NCI-H345 (cell line): ENCODE results near the gene USHBP1.

Experiments
- DNase-seq: peaks from one replicate; lab custom pipeline; 2025; lab: John Stamatoyannopoulos, UW

Gene USHBP1

GRCh38 chr19:17237747-17238706, 26.5 kb downstream of the USHBP1 start:
- DNase-seq: no peak

- DNase-seq: no peak
Observed at GRCh38 chr19:17236811-17237543, 27.6 kb downstream of the USHBP1 start.

DNA sequence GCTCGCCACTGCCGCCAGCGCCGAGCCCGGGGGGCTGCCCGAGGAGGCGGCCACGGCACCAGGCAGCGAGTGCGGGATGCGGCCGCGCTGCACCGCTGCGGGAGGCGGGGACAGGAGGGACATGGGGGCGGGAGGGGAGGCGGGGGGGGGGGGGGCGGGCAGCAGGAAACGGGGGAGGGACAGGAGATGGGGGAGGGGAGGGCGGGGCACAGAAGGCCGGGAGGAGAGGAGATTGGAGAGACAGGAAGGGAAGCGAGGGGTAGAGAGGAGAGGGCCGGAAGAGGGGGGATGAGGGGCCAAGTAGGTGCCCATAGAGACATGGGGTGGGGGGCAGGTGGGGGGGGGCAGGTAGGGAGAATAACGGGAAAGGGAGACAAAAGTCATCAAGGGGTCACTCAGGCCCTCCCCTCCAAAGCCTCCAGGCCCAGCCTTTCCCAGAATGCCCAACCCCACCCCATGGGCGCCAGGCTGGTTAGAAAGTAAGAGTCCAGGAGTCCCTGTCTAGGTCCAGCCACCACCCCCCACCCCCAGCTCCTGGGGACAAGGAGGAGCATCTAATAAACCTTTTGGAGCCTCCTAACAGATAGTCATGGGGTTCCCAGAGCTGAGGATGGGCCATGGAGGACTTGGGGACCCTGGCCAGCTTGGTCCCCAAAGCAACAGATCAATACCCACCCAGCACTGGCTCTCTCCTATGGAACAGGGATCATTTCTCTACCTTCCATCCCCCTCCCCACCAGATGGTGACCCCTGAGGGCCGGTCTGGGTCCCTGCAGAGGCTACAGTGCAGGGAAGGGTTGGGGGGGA, 28.4 kb downstream of the USHBP1 start:
- peak; percentile 60 for DNase-seq

GRCh38 chr19:17235300-17235970, 29.1 kb downstream of the USHBP1 start:
- DNase-seq: peak; percentile 60

- peak; percentile 64 for DNase-seq
Observed at GRCh38 chr19:17234911-17235299, 29.6 kb downstream of the USHBP1 start.

DNA sequence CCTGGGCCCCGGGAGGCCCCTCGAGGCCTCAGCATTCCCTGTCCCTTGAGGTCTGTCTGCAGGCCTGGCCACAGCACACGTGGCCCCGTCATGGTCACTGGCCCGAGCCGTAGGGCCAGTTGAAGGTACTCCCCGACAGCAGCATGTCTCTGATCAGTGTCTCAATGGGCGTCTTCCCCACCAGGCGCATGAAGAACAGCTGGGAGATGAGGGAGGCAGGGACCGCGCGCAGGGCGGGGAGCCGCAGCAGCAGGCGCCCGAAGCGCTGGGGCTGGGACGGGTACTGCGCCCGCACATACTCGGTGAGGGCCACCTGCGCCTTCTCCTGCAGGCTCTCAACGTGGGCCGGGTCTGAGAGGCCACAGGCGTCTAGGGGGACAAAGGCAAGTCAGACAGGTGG, 32.3 kb downstream of the USHBP1 start:
- DNase-seq: no peak

DNA sequence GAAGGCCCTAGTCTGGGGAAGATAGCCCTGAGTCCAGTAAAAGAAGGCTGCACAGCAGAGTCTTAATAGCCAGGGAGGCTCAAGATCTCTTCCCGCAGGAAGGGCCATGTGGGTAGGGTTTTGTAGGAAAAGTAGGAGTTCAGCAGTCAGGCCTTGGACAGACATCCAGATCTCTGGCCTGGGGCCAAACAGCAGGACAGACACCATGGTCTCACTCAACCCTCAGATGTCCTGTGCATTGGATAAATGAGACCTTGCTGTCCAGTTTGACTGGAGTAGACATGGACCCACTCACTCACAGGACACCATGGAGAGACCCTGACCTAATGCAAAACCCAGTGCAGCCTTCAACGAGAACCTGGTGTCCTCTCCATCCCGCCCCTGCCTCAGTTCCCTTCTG, 34.7 kb downstream of the USHBP1 start:
- no peak for DNase-seq

- DNase-seq: no peak
Observed at GRCh38 chr19:17227798-17228367, 36.7 kb downstream of the USHBP1 start.

DNA sequence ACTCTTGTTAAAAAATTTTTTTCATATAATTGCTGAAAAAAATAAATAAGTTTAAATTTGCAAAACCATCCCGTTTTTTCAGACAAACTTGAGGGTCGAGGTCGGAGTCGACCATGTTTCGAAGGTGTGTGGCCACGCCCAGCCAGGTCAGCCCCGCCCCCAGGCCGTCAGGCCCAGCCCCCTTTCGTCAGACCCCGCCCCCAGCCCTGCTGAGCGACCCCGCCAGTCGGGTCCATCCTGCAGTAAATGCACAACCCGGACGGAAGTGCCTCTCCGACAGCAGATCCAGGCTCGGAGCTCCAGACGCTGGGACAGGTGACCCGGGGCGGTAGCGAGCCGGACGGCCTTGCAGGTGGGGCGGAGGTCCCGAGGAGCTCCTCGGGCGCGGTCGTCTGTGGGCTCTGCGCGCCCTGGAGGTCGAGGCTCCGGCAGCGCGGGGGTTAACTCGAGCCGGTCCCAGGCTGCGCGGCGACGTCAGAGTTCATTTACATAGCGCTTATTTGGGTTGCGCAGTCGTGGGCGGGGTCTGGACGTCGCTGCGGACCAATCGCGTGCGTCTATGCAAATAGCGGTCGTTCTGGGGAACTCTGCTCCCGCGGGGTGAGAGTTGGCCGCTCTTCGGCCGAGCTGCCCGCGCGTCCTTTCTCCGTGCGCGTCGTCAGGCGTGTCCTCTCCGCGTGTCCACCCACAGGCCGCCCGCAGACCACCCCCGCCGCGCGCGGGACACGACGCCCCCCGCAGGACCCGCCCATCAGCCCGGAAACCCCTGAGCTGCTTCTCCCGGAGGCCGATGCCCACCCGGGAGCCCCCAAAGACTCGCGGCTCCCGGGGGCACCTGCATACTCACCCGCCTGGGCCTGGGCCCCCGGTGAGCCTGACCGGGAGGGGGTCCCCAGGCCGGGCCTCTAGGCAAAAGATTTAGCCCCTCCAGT, 38.3 kb downstream of the USHBP1 start, which contains the start of gene OCEL1:
Gene OCEL1, plus strand, starts transcription at position 225 of the 932 bp plus-strand sequence. Its CDS starts 22 bp downstream, at position 247.
- DNase-seq: peak; percentile 93

DNA sequence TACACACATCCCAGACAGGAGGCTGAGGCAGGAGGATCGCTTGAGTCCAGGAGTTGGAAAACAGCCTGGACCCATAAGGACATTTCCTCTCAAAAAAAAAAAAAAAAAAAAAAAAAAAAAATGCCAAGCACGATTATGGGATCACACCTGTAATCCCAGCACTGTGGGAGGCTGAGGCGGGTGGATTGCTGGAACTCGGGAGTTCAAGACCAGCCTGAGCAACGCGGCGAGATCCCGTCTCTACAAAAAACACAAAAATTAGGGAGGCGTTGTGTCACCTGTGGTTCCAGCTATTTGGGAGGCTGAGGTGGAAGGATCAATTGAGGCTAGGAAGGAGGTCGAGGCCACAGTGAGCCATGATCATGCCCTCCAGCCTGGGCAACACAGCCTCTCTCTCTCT, 39.5 kb downstream of the USHBP1 start:
- DNase-seq: no peak

DNA sequence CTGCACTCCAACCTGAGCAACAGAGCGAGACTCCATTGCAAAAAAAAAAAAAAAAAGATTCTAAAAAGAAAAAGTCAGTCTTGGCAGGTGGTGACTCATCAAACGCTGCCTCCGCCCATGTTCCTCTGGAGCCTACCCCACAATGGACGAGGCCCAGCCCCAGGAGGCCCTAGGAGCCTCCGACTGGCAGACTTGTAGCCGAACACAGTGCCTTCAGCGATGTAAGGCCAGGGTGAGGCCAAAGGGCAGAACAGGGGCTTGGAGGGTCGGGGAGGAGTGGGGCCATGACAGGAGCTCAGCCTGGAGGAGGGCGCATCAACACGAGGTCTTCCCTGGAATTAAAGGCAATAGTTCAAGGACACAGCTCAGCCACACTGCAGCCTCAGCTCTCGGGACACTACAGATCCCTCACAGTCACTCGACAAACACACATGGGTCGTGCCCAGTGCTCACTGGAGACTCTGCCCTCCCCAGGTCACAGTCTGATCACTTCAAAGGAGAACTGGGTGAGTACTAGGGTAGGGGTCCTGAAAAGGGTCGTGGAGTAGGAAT, 44.3 kb downstream of the USHBP1 start:
- DNase-seq: no peak

DNA sequence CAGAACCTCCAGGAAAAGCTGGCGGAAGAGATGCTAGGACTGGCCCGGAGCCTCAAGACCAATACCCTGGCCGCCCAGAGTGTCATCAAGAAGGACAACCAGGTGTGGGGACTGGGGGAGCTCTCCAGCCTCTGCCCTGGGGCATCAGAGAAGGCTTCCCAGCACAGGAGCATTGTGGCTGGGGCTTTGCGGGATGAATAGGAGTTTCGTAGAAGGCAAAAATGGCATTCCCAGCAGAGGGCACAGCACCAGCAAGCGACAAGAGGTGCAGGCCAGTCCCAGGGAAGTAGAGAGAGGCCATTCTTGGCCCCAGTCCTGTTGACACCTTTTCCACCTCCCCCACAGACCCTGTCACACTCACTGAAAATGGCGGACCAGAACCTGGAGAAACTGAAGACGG, 45.3 kb downstream of the USHBP1 start:
- no peak for DNase-seq

DNA sequence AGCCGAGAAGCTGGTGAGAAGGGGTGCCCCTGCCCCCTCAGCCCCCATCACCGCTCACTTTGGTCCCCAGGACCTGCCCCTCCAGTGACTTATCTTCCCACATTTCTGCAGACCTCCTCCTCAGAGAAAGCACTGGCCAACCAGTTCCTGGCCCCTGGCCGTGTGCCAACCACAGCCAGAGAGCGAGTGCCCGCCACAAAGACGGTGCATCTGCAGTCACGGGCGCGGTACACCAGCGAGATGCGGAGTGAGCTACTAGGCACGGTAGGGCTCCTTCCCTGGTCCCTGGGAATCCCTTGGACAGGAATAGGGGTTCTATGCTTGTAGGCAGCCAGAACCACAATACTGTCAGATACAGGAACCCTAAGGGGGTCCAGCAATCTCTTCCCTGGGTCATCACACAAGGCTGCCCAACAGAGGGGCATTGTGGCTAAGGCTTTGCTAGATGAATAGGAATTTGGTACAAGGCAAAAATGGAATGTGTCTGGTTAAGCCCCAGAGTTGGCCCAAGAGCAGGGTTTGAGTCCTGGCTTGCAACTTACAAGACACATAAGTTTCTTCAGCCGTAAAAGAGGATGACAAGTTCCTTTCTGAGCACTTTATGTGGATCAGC, 48.4 kb downstream of the USHBP1 start:
- DNase-seq: no peak

GRCh38 chr19:17215127-17215971, 49.2 kb downstream of the USHBP1 start, which contains the start of gene USE1:
USE1 (plus strand) TSS chr19:17215357; CDS start chr19:17215406, 49 bp downstream.
- DNase-seq: peak; percentile 87

DNA sequence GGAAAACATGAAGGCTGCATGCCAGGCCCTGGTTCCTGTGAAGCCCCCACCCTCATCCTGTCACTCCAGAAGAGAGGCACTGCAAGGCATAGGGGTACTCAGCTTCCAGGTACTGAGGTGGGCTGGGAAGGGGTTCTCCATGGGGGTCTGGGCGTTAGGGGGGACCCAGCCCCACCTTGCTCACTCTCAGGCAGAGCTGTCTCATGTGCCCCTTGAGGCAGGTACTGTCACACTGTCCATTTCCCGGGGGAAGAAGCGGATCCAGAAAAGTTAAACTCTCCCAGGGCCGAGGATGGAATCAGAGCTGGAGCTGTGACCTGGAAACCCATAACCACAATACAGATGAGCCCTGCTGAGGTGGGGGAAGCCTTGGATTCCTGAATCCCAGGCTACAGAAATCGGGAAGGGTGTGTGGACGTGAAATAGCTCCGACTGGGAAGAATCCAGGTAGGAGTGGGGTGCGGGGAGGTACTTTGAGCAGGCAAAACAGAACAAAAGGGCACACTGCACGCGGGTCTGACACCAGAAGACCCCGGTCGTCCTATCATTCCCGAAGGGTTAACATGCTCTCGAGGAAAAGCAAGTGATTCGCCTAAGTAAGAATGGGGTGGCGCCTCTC, 49.9 kb downstream of the USHBP1 start:
- DNase-seq: no peak

DNA sequence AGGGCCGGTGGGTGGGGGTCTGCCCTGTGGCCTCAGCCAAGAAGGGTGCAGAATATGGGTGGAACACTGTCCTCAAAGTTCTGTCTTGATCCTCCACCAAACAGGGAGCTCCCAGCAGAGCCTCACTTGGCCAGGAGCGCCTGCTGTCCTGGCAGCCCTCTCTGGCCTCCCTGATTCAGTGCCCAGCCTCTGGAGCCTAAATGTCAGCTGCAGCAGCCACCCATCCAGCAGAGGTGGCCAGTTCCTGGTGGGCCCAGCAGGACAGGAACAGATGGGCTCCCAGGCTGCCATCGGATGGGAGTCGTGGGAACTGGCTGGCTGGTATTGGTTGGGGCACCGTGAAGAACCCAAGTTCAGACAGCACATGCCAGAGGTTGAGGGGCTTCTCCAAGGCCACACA, 51.2 kb downstream of the USHBP1 start:
- no peak for DNase-seq

DNA sequence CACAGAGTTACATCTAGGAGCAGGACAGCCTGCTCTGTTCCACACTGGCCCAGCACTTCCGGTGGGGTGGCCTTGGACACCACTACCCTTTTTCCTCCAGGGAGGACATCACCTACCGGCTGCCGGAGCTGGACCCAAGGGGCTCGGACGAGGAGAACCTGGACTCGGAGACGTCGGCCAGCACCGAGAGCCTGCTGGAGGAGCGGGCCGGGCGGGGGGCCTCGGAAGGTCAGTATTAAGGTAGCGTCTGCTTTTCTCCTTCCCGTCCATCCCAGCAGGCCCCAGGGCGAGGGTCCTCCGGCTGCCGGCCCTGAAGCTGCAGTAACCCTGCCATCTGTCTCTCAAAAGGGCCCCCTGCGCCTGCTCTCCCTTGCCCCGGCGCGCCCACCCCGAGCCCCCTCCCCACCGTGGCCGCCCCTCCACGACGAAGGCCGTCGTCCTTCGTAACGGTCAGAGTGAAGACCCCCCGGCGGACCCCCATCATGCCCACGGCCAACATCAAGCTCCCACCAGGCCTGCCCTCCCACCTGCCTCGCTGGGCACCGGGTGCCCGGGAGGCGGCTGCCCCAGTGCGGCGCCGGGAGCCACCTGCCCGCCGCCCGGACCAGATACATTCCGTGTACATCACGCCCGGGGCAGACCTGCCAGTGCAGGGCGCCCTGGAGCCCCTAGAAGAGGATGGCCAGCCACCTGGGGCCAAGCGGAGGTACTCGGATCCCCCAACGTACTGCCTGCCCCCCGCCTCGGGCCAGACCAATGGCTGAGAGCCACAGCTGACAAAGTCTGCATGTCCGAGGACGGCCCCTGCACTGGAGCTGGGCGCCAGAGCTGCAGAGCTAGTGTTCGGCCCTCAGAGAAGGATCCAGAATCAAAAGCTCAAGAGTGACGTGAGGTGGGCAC, 52.7 kb downstream of the USHBP1 start:
- DNase-seq: no peak
